ENCODE measurements around the gene CABP5.
A peak's percentile ranks its signal among the peaks of the same experiment; 100 is the strongest.
"Not testable (repeated sequence)": the region's sequence is repeated elsewhere in the genome, so short reads cannot be mapped to it uniquely, and the experiment has no call there.

CABP5 gene

GRCh38 chr19:48043675-48044258, at the start of gene CABP5:
TSS of gene CABP5 (minus strand) at chr19:48044079. CDS start at chr19:48043922, 157 bp downstream.
- no peak for DNase-seq (ENCODE audit: low read depth)

- DNase-seq (ENCODE audit: low read depth) = peak; percentile 95
Observed at GRCh38 chr19:48091111-48091718, 47.3 kb upstream of the CABP5 start.

GRCh38 chr19:48090281-48090802, 46.5 kb upstream of the CABP5 start:
- DNase-seq (ENCODE audit: low read depth) = no peak

- DNase-seq (ENCODE audit: low read depth) = not testable (repeated sequence)
Observed at GRCh38 chr19:48088991-48089390, 45.1 kb upstream of the CABP5 start.

- no peak for DNase-seq (ENCODE audit: low read depth)
Observed at GRCh38 chr19:48085904-48086864, 42.3 kb upstream of the CABP5 start.

GRCh38 chr19:48085076-48085475, 41.2 kb upstream of the CABP5 start:
- DNase-seq (ENCODE audit: low read depth) = no peak

GRCh38 chr19:48081106-48081505, 37.2 kb upstream of the CABP5 start:
- DNase-seq (ENCODE audit: low read depth) = no peak

GRCh38 chr19:48070177-48070769, 26.4 kb upstream of the CABP5 start:
- DNase-seq (ENCODE audit: low read depth) = not testable (repeated sequence)

GRCh38 chr19:48069435-48069834, 25.6 kb upstream of the CABP5 start:
- no peak for DNase-seq (ENCODE audit: low read depth)

GRCh38 chr19:48064509-48064908, 20.6 kb upstream of the CABP5 start:
- DNase-seq (ENCODE audit: low read depth) = peak; percentile 26

GRCh38 chr19:48061401-48062344, 17.8 kb upstream of the CABP5 start:
- DNase-seq (ENCODE audit: low read depth) = no peak

- no peak for DNase-seq (ENCODE audit: low read depth)
Observed at GRCh38 chr19:48060381-48060780, 16.5 kb upstream of the CABP5 start.

GRCh38 chr19:48059331-48059730, 15.5 kb upstream of the CABP5 start:
- DNase-seq (ENCODE audit: low read depth) = no peak

- DNase-seq (ENCODE audit: low read depth) = no peak
Observed at GRCh38 chr19:48053856-48054255, 10.0 kb upstream of the CABP5 start.

GRCh38 chr19:48053076-48053475, 9.2 kb upstream of the CABP5 start:
- no peak for DNase-seq (ENCODE audit: low read depth)

- DNase-seq (ENCODE audit: low read depth) = no peak
Observed at GRCh38 chr19:48051335-48052033, 7.6 kb upstream of the CABP5 start.

GRCh38 chr19:48044561-48044960, 682 bp upstream of the CABP5 start:
- DNase-seq (ENCODE audit: low read depth) = no peak

- DNase-seq (ENCODE audit: low read depth) = no peak
Observed at GRCh38 chr19:48041877-48042580, 1.9 kb downstream of the CABP5 start.

- DNase-seq (ENCODE audit: low read depth) = no peak
Observed at GRCh38 chr19:48036765-48037164, 7.1 kb downstream of the CABP5 start.

- DNase-seq (ENCODE audit: low read depth) = no peak
Observed at GRCh38 chr19:48033604-48034003, 10.3 kb downstream of the CABP5 start.
